Breast epithelium (tissue), 4 donors: ENCODE results near the gene CLIC6. TPM values are rescaled to one million over a fixed set of nuclear protein-coding genes. Genes with fewer than 3 reads are reported as not detected.
A peak's percentile ranks its signal among the peaks of the same experiment; 100 is the strongest.

Experiments used
- DNase-seq, 2 donors: peaks; one replicate each; pipeline ENCODE4 v3.0.0-alpha.2; 2019; ENCODE audit warnings: low spot score in 2 of 2
- H3K27ac ChIP-seq, 2 donors: fragments of 200-600 bp; sonication (generic) in 1 of 2; one replicate each; pipeline ENCODE4 v1.5.1; 2016 to 2019; ENCODE audit warnings: mild to moderate bottlenecking in 1 of 2
- H3K27me3 ChIP-seq, 2 donors: fragments of 200-600 bp; sonication (generic) in 1 of 2; one replicate each; pipeline versions ENCODE4 v1.5.1 to v1.6.0; 2017 to 2019; ENCODE audit warnings: control low read depth in 1 of 2, mild to moderate bottlenecking in 1 of 2
- H3K36me3 ChIP-seq: fragments of 200-600 bp; one replicate; pipeline ENCODE4 v1.5.1; 2019
- H3K4me1 ChIP-seq, 2 donors: fragments of 200-600 bp; sonication (generic); one replicate each; pipeline ENCODE4 v1.5.1; 2016 to 2019; ENCODE audit warnings: control low read depth in 1 of 2
- H3K4me3 ChIP-seq, 3 donors: fragments of 200-600 bp; sonication (generic); 1 replicate in 2 of 3; 2 replicates in 1 of 3; pipeline ENCODE4 v1.5.1; 2016 to 2019; ENCODE audit warnings: mild to moderate bottlenecking in 3 of 3, moderate library complexity in 2 of 3
- H3K9me3 ChIP-seq, 2 donors: fragments of 200-600 bp; sonication (generic) in 1 of 2; one replicate each; pipeline ENCODE4 v1.5.1; 2016 to 2019; ENCODE audit warnings: control low read depth in 1 of 2
- POLR2A ChIP-seq: fragments of 450-650 bp; IDR thresholded peaks from one replicate; pipeline ENCODE4 v1.6.1; 2016; ENCODE audit warnings: antibody characterized with exemption, mild to moderate bottlenecking, moderate library complexity
- POLR2AphosphoS5 ChIP-seq, 3 donors: sonication (generic); formaldehyde crosslinking; IDR thresholded peaks; one replicate each; pipeline ENCODE4 v1.6.1; 2017; ENCODE audit warnings: antibody characterized with exemption in 3 of 3
- intact Hi-C: fragments of 100-400 bp; cut with DNase I; formaldehyde crosslinking; loops from one replicate; pipeline ENCODE4 v1.15.1; 2023; ENCODE audit warnings: low total_unique reads
- total RNA-seq, 3 donors: library from RNA; depleted of rRNA; stranded (reverse); fragments of >200 nt; gene quantifications; one replicate each; pipeline ENCODE4 v1.1.0, GENCODE V29; 2016
- TF ChIP-seq, protein P1 (sequence below), 3 donors: fragments of 450-650 bp; IDR thresholded peaks; one replicate each; pipeline ENCODE4 v1.5.1; 2016 to 2017; ENCODE audit warnings: antibody characterized with exemption in 3 of 3, mild to moderate bottlenecking in 3 of 3, moderate library complexity in 3 of 3

Gene CLIC6
- total RNA-seq, 3 donors from 2014 or later, result 10.0 to 34.1 (median 14.4) TPM

DNA sequence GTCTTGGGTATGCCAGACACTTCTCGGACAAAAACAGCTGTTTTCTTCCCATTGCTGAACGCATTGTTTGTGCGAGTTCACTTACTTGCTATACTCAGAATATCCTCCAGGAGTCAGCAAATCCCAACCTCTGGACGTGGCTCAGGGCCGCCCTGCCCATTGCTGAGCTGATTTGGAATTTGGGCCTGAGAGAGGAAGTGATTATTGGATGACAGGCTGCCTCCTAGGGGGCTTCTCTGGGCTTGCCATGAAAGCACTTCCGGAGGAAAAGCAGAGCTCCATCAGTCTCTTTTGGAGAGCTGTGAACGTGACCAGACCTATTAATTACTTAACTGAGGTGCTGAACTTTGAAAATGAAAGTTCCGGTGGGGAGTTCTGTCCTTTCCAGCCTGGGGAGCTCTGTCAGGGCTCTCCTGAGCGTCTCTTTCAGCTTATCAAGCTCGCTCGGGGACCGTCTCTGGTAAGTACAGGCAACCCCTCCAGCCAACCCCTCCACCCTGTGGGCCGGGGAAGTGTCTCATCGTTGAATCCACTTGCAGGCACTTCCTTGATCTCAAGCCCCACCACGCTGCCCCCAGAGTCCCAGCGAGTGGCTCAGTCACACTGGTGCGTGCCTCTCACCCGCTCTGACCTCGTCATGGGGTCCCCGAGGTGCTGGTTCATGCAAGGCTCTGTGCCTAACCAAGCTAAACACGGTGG is 76.9 kb downstream of the CLIC6 start:
- H3K36me3 ChIP-seq, result no peaks in the 10 kb centered on the region
- TF ChIP-seq, protein P1, sequence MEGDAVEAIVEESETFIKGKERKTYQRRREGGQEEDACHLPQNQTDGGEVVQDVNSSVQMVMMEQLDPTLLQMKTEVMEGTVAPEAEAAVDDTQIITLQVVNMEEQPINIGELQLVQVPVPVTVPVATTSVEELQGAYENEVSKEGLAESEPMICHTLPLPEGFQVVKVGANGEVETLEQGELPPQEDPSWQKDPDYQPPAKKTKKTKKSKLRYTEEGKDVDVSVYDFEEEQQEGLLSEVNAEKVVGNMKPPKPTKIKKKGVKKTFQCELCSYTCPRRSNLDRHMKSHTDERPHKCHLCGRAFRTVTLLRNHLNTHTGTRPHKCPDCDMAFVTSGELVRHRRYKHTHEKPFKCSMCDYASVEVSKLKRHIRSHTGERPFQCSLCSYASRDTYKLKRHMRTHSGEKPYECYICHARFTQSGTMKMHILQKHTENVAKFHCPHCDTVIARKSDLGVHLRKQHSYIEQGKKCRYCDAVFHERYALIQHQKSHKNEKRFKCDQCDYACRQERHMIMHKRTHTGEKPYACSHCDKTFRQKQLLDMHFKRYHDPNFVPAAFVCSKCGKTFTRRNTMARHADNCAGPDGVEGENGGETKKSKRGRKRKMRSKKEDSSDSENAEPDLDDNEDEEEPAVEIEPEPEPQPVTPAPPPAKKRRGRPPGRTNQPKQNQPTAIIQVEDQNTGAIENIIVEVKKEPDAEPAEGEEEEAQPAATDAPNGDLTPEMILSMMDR (IDR thresholded peaks at IDR 0.05), result peak; percentile 90 to 97 (median 93)
- TF ChIP-seq POLR2A (no peak), POLR2AphosphoS5 (IDR thresholded peaks at IDR 0.05) (peak in 1 of 3 donors; percentile 42)
- no peaks in the 10 kb centered on the region for H3K27me3 ChIP-seq
- H3K4me3 ChIP-seq, result peak overlapping the region in 2 of 3 donors; percentile 1 to 31
- H3K4me1 ChIP-seq, result peaks cover 3 to 11% of the 10 kb centered on the region in 2 donors
- peak overlapping the region; percentile 45 to 63 for H3K27ac ChIP-seq
- intact Hi-C loops, result loop anchor here (10.0 kb wide), 1 partner anchor 1099 kb away; no protein-coding TSS in a partner anchor
- DNase-seq, result peak; percentile 61 to 74
- no peaks in the 10 kb centered on the region for H3K9me3 ChIP-seq

DNA sequence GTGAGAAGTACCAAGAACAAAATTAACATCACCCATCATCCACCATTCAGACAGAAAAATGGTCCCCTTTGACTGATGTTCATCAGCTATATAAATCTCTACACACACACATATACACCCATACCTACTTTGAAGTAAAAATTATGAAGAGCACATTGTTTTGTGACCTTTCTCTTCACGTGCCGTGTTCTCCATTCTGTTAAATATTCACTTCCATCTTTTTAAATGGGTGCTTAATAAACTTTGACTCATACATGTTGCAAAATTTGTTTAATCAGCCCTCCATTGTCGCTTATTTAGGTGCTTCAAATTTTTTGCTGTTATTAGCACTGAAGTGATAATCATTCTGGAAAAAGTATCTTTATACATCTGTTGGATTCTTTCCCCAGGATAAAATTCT is 80.1 kb downstream of the CLIC6 start:
- Histone ChIP-seq H3K36me3 (no peaks in the 10 kb centered on the region), H3K9me3 (no peaks in the 10 kb centered on the region), H3K27me3 (no peaks in the 10 kb centered on the region), H3K27ac (no peak overlapping the region), H3K4me1 (peaks cover 3 to 11% of the 10 kb centered on the region in 2 donors), H3K4me3 (no peak overlapping the region)
- DNase-seq, result no peak
- TF ChIP-seq, protein P1 (IDR thresholded peaks at IDR 0.05), result no peak
- TF ChIP-seq POLR2AphosphoS5 (IDR thresholded peaks at IDR 0.05) (no peak), POLR2A (no peak)
- intact Hi-C loops, result loop anchor here (10.0 kb wide), 1 partner anchor 1096 kb away; no protein-coding TSS in a partner anchor

DNA sequence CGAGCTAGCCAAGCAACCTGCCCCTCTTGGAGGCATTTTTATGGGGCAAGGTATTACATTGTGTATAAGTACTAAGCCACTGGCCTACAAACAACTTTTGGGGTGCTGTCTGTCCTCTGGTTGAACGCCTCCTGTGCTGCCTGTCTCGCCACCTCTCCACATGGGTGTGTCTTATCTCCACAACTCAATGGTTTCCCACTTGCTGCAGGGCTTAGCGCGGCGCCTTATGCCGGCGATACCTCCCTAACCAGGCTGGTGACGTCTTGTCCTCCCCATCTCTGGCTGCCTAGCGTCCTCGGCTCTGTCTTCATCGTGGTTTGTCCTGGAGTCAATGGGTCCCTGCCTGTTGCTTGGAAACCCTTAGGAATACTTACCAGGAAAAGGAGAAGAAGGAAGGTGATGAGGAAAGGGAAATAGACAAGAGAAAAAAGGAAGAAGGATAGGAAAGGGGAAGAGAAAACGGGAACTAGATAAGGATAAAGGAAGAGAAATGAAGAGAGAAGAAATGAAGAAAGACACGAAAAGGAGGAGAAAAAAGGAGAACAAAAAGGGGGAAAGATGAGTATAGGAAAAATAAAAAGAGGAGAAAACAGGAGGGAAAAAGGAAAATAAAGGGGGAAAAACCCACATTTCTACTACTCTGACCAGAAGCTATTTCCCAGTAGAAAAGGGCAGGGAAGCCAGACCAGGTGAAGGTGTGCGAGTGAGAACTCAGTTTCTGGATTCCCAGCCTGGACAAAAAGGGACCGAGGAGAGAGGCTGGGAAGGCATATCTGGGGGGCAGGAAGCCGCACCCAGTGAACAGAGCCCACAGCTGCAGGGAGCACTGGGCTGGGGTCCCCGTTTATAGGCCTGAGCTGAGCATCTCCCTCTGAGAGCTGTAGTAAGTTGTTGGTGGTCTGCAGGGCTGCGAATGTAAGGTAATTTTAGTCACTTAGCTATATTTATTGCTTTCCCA is 86.2 kb downstream of the CLIC6 start:
- no peaks in the 10 kb centered on the region for H3K4me1 ChIP-seq
- no peak for DNase-seq
- H3K36me3 ChIP-seq, result no peaks in the 10 kb centered on the region
- H3K27me3 ChIP-seq, result no peaks in the 10 kb centered on the region
- intact Hi-C loops, result no loop called here
- no peaks in the 10 kb centered on the region for H3K9me3 ChIP-seq
- no peak overlapping the region for H3K27ac ChIP-seq
- H3K4me3 ChIP-seq, result no peak overlapping the region
- TF ChIP-seq POLR2AphosphoS5 (IDR thresholded peaks at IDR 0.05) (no peak), POLR2A (no peak)
- TF ChIP-seq, protein P1 (IDR thresholded peaks at IDR 0.05), result no peak

DNA sequence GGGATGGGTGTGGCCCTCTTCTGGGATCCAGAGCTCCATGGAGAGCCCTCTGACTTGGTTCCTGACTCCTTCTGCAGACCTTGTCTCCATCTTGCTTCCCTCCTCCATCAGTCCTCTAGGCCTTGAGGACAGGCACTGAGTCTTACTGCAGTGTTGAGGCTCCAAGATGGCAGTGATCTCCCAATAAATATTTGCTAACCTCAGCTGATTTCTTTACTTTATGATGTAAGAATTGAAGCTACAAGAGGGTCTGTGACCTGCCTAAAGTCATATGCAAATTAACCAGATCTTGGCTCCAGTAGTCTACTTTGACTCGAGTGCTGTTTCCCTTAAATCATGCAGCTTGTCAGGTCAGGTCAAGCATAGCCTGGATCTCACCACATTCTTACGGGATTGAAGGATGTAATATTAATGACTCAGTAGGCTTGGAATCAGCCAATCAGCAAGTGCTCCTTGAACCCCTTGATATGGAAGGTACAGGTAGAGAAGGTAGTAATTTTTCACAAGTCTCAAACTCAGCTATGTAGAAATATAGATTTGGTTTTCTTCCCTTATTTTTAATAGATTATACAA is 93.0 kb downstream of the CLIC6 start:
- H3K36me3 ChIP-seq, result no peaks in the 10 kb centered on the region
- no peaks in the 10 kb centered on the region for H3K9me3 ChIP-seq
- no peak for DNase-seq
- no peak for TF ChIP-seq POLR2A
- TF ChIP-seq, protein P1 (IDR thresholded peaks at IDR 0.05), result no peak
- no peak for TF ChIP-seq POLR2AphosphoS5 (IDR thresholded peaks at IDR 0.05)
- intact Hi-C loops, result no loop called here
- no peak overlapping the region for H3K27ac ChIP-seq
- no peaks in the 10 kb centered on the region for H3K4me1 ChIP-seq
- no peaks in the 10 kb centered on the region for H3K27me3 ChIP-seq
- H3K4me3 ChIP-seq, result no peak overlapping the region
